H1 (cell line): ENCODE measurements around the gene PPFIA2. TPM values are rescaled to one million over a fixed set of nuclear protein-coding genes. Genes with fewer than 3 reads are reported as not detected.

Experiments used
- CHD7 ChIP-seq: fragments of 300-600 bp; sonication (generic); IDR thresholded peaks from 2 replicates; pipeline ENCODE4 v1.7.1; 2012; ENCODE audit warnings: low read length, moderate library complexity, mild to moderate bottlenecking, inconsistent platforms; ENCODE audit not compliant: insufficient replicate concordance
- CREB1 ChIP-seq: IDR thresholded peaks from 2 replicates; pipeline ENCODE4 v1.6.1; 2012; ENCODE audit warnings: inconsistent platforms
- GABPA ChIP-seq: IDR thresholded peaks from 2 replicates; pipeline ENCODE4 v1.6.1; 2011; ENCODE audit warnings: mild to moderate bottlenecking, low read length, moderate library complexity, borderline replicate concordance; ENCODE audit not compliant: insufficient read depth
- TAF7 ChIP-seq: optimal IDR thresholded peaks from 2 replicates; pipeline ENCODE3; 2011; ENCODE audit warnings: low read depth, mild to moderate bottlenecking, inconsistent platforms, low read length, moderate library complexity, borderline replicate concordance
- polyA plus RNA-seq, 7 experiments: library from polyadenylated mRNA; depleted of rRNA in 3 of 7; stranded (reverse) in 5 of 7; unstranded in 2 of 7; fragments of >200 nt in 5 of 7; fragments of 200-250 nt in 2 of 7; gene quantifications; 1 replicate in 5 of 7; 2 replicates in 1 of 7; 4 replicates in 1 of 7; pipeline versions ENCODE4 v1.2.1 to v1.2.3, GENCODE V29; 2011 to 2013; ENCODE audit warnings: missing spikeins in 2 of 7, mixed read lengths in 2 of 7
- total RNA-seq: library from RNA; stranded (reverse); fragmentation: NEBNext Ultra II Directional; extraction: Animal tissue kit (Norgen Biotek cat#: 25700); gene quantifications from 2 replicates; pipeline ENCODE4 v1.2.1, GENCODE V29; 2021

Gene PPFIA2
- total and polyA plus RNA-seq, 2 of the 8 experiments (the other 6 are each of a cell fraction or from before 2014, with no cell fraction given): 1.2 to 1.8 TPM

DNA sequence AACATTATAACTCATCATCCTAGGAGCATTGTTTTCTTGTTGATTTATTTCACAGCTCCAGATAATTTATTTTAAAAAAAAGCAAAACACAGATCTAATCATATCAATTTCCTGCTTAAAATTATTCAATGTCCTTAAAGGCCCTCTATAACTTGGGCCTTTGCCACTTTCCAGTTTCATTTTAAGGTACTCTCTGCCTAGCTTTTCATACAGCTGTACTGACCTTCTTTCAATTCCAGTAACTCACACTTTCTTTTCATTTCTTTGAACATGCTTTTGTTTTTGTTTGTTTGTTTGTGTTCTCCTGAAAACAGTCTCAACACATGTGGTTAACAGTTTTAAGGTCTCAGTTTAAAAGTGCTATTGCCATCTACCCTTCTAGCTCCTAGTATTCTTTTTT lies 399.4 kb downstream of the PPFIA2 start (continued):
- TF ChIP-seq CHD7 (no peak), GABPA (no peak), TAF7 (no peak), CREB1 (no peak)
- TF ChIP-seq, all 59 proteins: peak for 0
